Loucy (cell line): ENCODE results near the gene SPINK13.

ENCODE experiments used
- CTCF ChIP-seq: fragments of 200-600 bp; sonication (generic); conservative IDR thresholded peaks from 2 replicates; pipeline ENCODE4 v1.5.1; 2014; ENCODE audit warnings: mild to moderate bottlenecking, antibody characterized with exemption, low read length
- EZH2phosphoT487 ChIP-seq: fragments of 200-600 bp; IDR thresholded peaks from 2 replicates; pipeline ENCODE4 v1.6.1; 2018; ENCODE audit warnings: antibody characterized with exemption, mild to moderate bottlenecking, moderate library complexity, borderline replicate concordance

GRCh38 chr5:148238418-148238794 lies 30.2 kb upstream of the SPINK13 start, which contains the start of gene MARCOL:
- TF ChIP-seq CTCF (no peak), EZH2phosphoT487 (no peak)
